Loucy (cell line): ENCODE results near the gene XRCC4.

Experiments used
- EZH2phosphoT487 ChIP-seq: fragments of 200-600 bp; IDR thresholded peaks from 2 replicates; pipeline ENCODE4 v1.6.1; 2018; ENCODE audit warnings: antibody characterized with exemption, mild to moderate bottlenecking, moderate library complexity, borderline replicate concordance
- TF ChIP-seq, protein P1 (sequence below): fragments of 200-600 bp; sonication (generic); conservative IDR thresholded peaks from 2 replicates; pipeline ENCODE4 v1.5.1; 2014; ENCODE audit warnings: mild to moderate bottlenecking, antibody characterized with exemption, low read length

DNA sequence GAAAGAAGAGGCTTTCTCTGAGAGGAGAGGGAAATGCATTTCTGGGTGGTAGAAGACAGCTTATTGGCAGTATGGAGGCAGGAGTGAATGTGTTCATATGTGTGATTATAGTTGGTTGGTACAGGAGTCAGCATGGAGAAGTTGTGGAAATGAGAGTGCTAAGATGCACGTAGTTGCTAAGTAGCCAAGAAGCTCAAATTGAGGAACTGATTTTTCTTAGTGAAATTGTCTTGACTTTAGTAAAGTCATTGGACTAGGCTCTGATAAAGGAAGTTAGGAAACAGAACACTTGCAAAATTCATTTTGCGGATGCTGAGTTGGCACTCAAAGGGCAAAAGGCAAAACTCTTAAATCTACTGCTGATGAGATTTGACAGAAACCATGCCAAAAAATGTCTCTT, 235.3 kb downstream of the XRCC4 start:
- TF ChIP-seq, protein P1, sequence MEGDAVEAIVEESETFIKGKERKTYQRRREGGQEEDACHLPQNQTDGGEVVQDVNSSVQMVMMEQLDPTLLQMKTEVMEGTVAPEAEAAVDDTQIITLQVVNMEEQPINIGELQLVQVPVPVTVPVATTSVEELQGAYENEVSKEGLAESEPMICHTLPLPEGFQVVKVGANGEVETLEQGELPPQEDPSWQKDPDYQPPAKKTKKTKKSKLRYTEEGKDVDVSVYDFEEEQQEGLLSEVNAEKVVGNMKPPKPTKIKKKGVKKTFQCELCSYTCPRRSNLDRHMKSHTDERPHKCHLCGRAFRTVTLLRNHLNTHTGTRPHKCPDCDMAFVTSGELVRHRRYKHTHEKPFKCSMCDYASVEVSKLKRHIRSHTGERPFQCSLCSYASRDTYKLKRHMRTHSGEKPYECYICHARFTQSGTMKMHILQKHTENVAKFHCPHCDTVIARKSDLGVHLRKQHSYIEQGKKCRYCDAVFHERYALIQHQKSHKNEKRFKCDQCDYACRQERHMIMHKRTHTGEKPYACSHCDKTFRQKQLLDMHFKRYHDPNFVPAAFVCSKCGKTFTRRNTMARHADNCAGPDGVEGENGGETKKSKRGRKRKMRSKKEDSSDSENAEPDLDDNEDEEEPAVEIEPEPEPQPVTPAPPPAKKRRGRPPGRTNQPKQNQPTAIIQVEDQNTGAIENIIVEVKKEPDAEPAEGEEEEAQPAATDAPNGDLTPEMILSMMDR: no peak
- no peak for TF ChIP-seq EZH2phosphoT487
